Prostate gland (tissue), 2 donors: Measurements from ENCODE around the gene R3HDML. TPM values are rescaled to one million over a fixed set of nuclear protein-coding genes. Genes with fewer than 3 reads are reported as not detected.
"Not testable (repeated sequence)": the region's sequence is repeated elsewhere in the genome, so short reads cannot be mapped to it uniquely, and the experiment has no call there.

ENCODE experiments used
- DNase-seq: peaks from one replicate; pipeline ENCODE4 v3.0.0-alpha.2; 2019; ENCODE audit warnings: low spot score
- H3K27ac ChIP-seq, 2 donors: fragments of 200-600 bp; sonication (generic); 2 replicates each; pipeline ENCODE4 v1.5.1; 2017 to 2019
- H3K27me3 ChIP-seq: fragments of 200-600 bp; sonication (generic); replicated peaks from 2 replicates; pipeline ENCODE4 v1.5.1; 2019; ENCODE audit not compliant: insufficient read depth
- H3K36me3 ChIP-seq, 2 donors: fragments of 200-600 bp; sonication (generic); 1 replicate in 1 of 2; 2 replicates in 1 of 2; pipeline versions ENCODE4 v1.5.1 to v1.8.1; 2017 to 2019
- H3K4me1 ChIP-seq: fragments of 200-600 bp; sonication (generic); replicated peaks from 2 replicates; pipeline ENCODE4 v1.5.1; 2019
- H3K4me3 ChIP-seq, 2 donors: fragments of 200-600 bp; sonication (generic); 2 replicates each; pipeline ENCODE4 v1.5.1; 2017 to 2019
- H3K9me3 ChIP-seq: fragments of 200-600 bp; sonication (generic); 2 replicates; pipeline ENCODE4 v1.5.1; 2017
- POLR2A ChIP-seq: fragments of 450-650 bp; IDR thresholded peaks from one replicate; pipeline ENCODE4 v1.6.1; 2016; ENCODE audit warnings: antibody characterized with exemption, mild to moderate bottlenecking
- POLR2AphosphoS5 ChIP-seq: sonication (generic); formaldehyde crosslinking; IDR thresholded peaks from one replicate; pipeline ENCODE4 v1.6.1; 2017; ENCODE audit warnings: antibody characterized with exemption
- WGBS: methylation state at CpG from one replicate; pipeline ENCODE4 v1.1.5; 2018; 5-methylcytosine and 5-hydroxymethylcytosine counted together
- intact Hi-C: fragments of 100-400 bp; cut with DNase I; formaldehyde crosslinking; loops from one replicate; pipeline ENCODE4 v1.14.2; 2022
- total RNA-seq, 2 donors: library from RNA; depleted of rRNA; stranded (reverse); fragments of >200 nt; gene quantifications; one replicate each; pipeline ENCODE4 v1.1.0, GENCODE V29; 2016
- TF ChIP-seq, protein P1 (sequence below), 4 experiments: fragments of 200-600 bp in 2 of 4; fragments of 450-650 bp in 2 of 4; sonication (generic) in 2 of 4; IDR thresholded peaks; 1 replicate in 3 of 4; 2 replicates in 1 of 4; pipeline ENCODE4 v1.5.1; 2016 to 2019; ENCODE audit warnings: antibody characterized with exemption in 4 of 4, mild to moderate bottlenecking in 2 of 4, moderate library complexity in 2 of 4

Gene R3HDML
- total RNA-seq, 2 donors from 2014 or later, result 0.91 TPM; not detected in 1

DNA sequence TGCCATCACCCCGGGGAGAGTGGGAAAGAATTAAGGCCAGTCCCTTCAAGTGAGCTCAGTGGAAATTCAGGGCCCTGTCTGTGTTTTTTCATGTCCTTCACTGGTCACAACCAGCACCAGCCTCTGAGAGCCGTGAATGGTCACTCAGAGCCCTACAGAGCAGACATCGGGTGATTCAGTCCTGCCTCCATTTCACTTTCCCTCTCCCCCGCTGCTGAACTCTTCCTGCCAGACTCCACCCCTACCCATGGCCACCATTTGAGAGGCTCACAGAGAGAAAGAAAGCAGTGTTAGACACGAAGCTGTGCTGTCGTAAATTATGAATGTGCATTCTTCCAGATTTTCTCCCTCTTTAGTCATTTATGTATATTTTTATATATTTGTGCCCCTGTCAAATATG is 5.4 kb downstream of the R3HDML start:
- intact Hi-C loops, result no loop called here

DNA sequence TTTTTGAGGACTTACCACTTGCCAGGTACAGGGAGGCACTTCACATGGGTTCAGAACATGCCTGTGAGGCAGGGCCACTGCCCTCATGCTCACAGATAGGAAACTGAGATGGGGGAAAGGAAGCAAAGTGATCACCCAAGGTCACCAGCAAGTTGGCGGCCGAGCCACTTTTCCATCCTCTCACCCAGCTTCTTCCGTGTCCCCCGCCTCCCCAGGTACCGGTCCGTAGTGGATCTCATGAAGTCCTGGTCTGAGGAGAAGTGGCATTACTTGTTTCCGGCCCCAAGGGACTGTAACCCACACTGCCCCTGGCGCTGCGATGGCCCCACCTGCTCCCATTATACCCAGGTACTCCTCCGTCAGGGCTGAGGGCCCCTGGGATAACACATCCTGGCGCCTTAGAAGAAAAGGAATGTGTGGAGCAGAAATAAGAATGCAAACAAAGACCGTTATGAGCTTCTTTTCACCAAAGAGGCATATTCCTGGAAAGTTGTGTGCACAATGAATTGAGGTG is 6.4 kb downstream of the R3HDML start:
- TF ChIP-seq, protein P1, sequence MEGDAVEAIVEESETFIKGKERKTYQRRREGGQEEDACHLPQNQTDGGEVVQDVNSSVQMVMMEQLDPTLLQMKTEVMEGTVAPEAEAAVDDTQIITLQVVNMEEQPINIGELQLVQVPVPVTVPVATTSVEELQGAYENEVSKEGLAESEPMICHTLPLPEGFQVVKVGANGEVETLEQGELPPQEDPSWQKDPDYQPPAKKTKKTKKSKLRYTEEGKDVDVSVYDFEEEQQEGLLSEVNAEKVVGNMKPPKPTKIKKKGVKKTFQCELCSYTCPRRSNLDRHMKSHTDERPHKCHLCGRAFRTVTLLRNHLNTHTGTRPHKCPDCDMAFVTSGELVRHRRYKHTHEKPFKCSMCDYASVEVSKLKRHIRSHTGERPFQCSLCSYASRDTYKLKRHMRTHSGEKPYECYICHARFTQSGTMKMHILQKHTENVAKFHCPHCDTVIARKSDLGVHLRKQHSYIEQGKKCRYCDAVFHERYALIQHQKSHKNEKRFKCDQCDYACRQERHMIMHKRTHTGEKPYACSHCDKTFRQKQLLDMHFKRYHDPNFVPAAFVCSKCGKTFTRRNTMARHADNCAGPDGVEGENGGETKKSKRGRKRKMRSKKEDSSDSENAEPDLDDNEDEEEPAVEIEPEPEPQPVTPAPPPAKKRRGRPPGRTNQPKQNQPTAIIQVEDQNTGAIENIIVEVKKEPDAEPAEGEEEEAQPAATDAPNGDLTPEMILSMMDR (IDR thresholded peaks at IDR 0.05), result no peak
- TF ChIP-seq POLR2A, result no peak
- no peak for TF ChIP-seq POLR2AphosphoS5
- intact Hi-C loops, result no loop called here
- H3K27ac ChIP-seq, result no peak overlapping the region
- WGBS, result 80% methylated on average over 12 of the region's 12 CpGs
- no peak overlapping the region for H3K4me3 ChIP-seq
- no peaks in the 10 kb centered on the region for H3K4me1 ChIP-seq
- H3K27me3 ChIP-seq, result no peaks in the 10 kb centered on the region
- H3K36me3 ChIP-seq, result no peaks in the 10 kb centered on the region
- DNase-seq, result no peak
- no peaks in the 10 kb centered on the region for H3K9me3 ChIP-seq

More for the DNA sequence above, 5.4 kb downstream of the R3HDML start:
- no peak overlapping the region for H3K4me3 ChIP-seq
- no peak for DNase-seq
- WGBS, result 37% methylated on average over 6 of the region's 6 CpGs
- TF ChIP-seq POLR2AphosphoS5, result no peak
- no peak for TF ChIP-seq POLR2A
- TF ChIP-seq, protein P1 (IDR thresholded peaks at IDR 0.05), result no peak
- H3K36me3 ChIP-seq, result no peaks in the 10 kb centered on the region
- H3K27me3 ChIP-seq, result no peaks in the 10 kb centered on the region
- no peaks in the 10 kb centered on the region for H3K4me1 ChIP-seq
- H3K27ac ChIP-seq, result no peak overlapping the region
- no peaks in the 10 kb centered on the region for H3K9me3 ChIP-seq

DNA sequence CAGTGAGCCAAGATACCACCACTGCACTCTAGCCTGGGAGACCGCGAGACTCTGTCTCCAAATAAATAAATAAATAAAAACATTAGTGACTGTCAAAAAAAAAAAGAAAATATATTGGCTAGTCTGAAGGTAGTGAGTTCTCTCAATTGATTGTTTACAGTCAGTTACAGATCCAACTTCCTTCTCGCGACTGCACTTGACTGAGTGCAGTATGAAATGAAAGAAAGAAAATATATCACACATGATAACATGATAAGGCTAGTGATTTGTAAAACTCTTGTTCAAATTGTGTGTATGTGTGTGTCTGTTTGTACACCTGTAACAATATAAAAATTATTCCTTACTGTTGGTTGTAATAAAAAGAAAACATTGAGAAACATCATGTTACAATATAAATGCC is 7.9 kb downstream of the R3HDML start:
- H3K9me3 ChIP-seq, result no peaks in the 10 kb centered on the region
- DNase-seq, result no peak
- no peak overlapping the region for H3K4me3 ChIP-seq
- H3K27me3 ChIP-seq, result no peaks in the 10 kb centered on the region
- no peaks in the 10 kb centered on the region for H3K36me3 ChIP-seq
- intact Hi-C loops, result no loop called here
- no peak overlapping the region for H3K27ac ChIP-seq
- WGBS, result 66% methylated on average over 4 of the region's 4 CpGs
- H3K4me1 ChIP-seq, result no peaks in the 10 kb centered on the region
- TF ChIP-seq, protein P1 (IDR thresholded peaks at IDR 0.05), result no peak
- TF ChIP-seq POLR2A (no peak), POLR2AphosphoS5 (no peak)

DNA sequence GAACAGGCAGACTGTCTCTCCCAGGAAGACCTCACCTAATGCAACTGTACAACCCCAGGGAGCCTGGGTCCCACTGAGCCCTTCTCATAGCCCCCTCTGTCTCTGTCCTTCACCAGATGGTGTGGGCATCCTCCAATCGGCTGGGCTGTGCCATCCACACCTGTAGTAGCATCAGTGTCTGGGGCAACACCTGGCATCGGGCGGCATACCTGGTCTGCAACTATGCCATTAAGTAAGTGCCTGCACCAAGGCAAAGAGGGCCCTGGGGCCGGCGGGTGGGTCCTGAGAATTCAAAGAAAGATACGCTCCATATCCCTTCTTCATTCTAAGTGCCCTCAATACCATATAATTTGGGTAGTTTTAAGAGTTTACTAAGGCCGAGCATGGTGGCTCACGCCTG is 8.3 kb downstream of the R3HDML start:
- intact Hi-C loops, result no loop called here
- DNase-seq, result no peak
- no peaks in the 10 kb centered on the region for H3K4me1 ChIP-seq
- 88% methylated on average over 8 of the region's 8 CpGs for WGBS
- no peaks in the 10 kb centered on the region for H3K36me3 ChIP-seq
- no peaks in the 10 kb centered on the region for H3K27me3 ChIP-seq
- H3K27ac ChIP-seq, result no peak overlapping the region
- H3K9me3 ChIP-seq, result no peaks in the 10 kb centered on the region
- TF ChIP-seq POLR2AphosphoS5 (no peak), POLR2A (no peak)
- TF ChIP-seq, protein P1 (IDR thresholded peaks at IDR 0.05), result no peak
- no peak overlapping the region for H3K4me3 ChIP-seq

DNA sequence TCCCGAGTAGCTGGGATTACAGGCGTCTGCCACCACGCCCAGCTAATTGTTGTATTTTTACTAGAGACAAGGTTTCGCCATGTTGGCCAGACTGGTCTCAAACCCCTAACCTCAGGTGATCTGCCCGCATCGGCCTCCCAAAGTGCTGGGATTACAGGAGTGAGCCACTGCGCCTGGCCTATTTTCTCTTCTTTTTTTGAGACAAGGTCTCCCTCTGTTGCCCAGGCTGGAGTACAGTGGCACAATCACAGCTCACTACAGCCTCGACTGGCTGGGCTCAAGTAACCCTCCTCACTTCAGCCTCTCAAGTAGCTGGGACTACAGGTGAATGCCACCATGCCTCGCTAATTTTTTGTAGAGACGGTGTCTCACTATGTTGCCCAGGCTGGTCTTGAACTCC is 9.1 kb downstream of the R3HDML start:
- intact Hi-C loops, H3K36me3 ChIP-seq, H3K27me3 ChIP-seq, H3K27ac ChIP-seq, DNase-seq, H3K4me1 ChIP-seq, H3K9me3 ChIP-seq, H3K4me3 ChIP-seq: not testable (repeated sequence)
- WGBS, result 93% methylated on average over 10 of the region's 10 CpGs
